Fibroblast of skin of scalp (primary cell): Measurements from ENCODE around the gene SPZ1. TPM values are rescaled to one million over a fixed set of nuclear protein-coding genes. Genes with fewer than 3 reads are reported as not detected.
"Not testable (repeated sequence)": the region's sequence is repeated elsewhere in the genome, so short reads cannot be mapped to it uniquely, and the experiment has no call there.

Experiments
- DNase-seq: peaks from one replicate; pipeline ENCODE4 v3.0.0-alpha.2; 2013
- polyA plus RNA-seq, 2 experiments: library from polyadenylated mRNA; unstranded; fragments of 120-200 nt; gene quantifications; one replicate each; pipeline ENCODE4 v1.2.1, GENCODE V29; 2013; ENCODE audit not compliant: insufficient read length in 2 of 2

SPZ1 gene
- polyA plus RNA-seq (2013, experiment 1 of 2; ENCODE audit: insufficient read length): not detected
- not detected for polyA plus RNA-seq (2013, experiment 2 of 2; ENCODE audit: insufficient read length)

- no peak for DNase-seq
Observed at GRCh38 chr5:80319702-80320101, at the start of gene SPZ1. Gene SPZ1, plus strand, starts transcription at chr5:80320002. Its CDS starts 214 bp downstream, at chr5:80320216.

GRCh38 chr5:80270543-80270942, 49.3 kb upstream of the SPZ1 start:
- DNase-seq: not testable (repeated sequence)

GRCh38 chr5:80275347-80275746, 44.5 kb upstream of the SPZ1 start:
- DNase-seq: peak; percentile 23

GRCh38 chr5:80276186-80276585, 43.6 kb upstream of the SPZ1 start:
- DNase-seq: no peak

GRCh38 chr5:80277191-80277590, 42.6 kb upstream of the SPZ1 start:
- no peak for DNase-seq

GRCh38 chr5:80282054-80282453, 37.7 kb upstream of the SPZ1 start:
- no peak for DNase-seq

GRCh38 chr5:80283360-80283759, 36.4 kb upstream of the SPZ1 start:
- DNase-seq: no peak

- DNase-seq: no peak
Observed at GRCh38 chr5:80284720-80285119, 35.1 kb upstream of the SPZ1 start.

- no peak for DNase-seq
Observed at GRCh38 chr5:80288177-80288576, 31.6 kb upstream of the SPZ1 start.

GRCh38 chr5:80289320-80289719, 30.5 kb upstream of the SPZ1 start:
- no peak for DNase-seq

GRCh38 chr5:80291761-80292160, 28.0 kb upstream of the SPZ1 start:
- DNase-seq: no peak

- no peak for DNase-seq
Observed at GRCh38 chr5:80296121-80296520, 23.7 kb upstream of the SPZ1 start.

- DNase-seq: no peak
Observed at GRCh38 chr5:80299601-80300000, 20.2 kb upstream of the SPZ1 start.

- DNase-seq: no peak
Observed at GRCh38 chr5:80300125-80300524, 19.7 kb upstream of the SPZ1 start.

GRCh38 chr5:80300796-80301195, 19.0 kb upstream of the SPZ1 start:
- not testable (repeated sequence) for DNase-seq

GRCh38 chr5:80301342-80301741, 18.5 kb upstream of the SPZ1 start:
- not testable (repeated sequence) for DNase-seq

- no peak for DNase-seq
Observed at GRCh38 chr5:80302636-80303035, 17.2 kb upstream of the SPZ1 start.

- no peak for DNase-seq
Observed at GRCh38 chr5:80308526-80308925, 11.3 kb upstream of the SPZ1 start.

- no peak for DNase-seq
Observed at GRCh38 chr5:80309871-80310665, 9.7 kb upstream of the SPZ1 start.

- DNase-seq: no peak
Observed at GRCh38 chr5:80315244-80315643, 4.6 kb upstream of the SPZ1 start.

GRCh38 chr5:80318212-80318611, 1.6 kb upstream of the SPZ1 start:
- peak; percentile 60 for DNase-seq

GRCh38 chr5:80324912-80325311, 5.1 kb downstream of the SPZ1 start:
- no peak for DNase-seq

GRCh38 chr5:80326468-80326867, 6.7 kb downstream of the SPZ1 start:
- no peak for DNase-seq

GRCh38 chr5:80337379-80337778, 17.6 kb downstream of the SPZ1 start:
- no peak for DNase-seq

GRCh38 chr5:80339116-80339515, 19.3 kb downstream of the SPZ1 start:
- DNase-seq: no peak
